ENCODE measurements around the gene DYNLT4. TPM values are rescaled to one million over a fixed set of nuclear protein-coding genes. Genes with fewer than 3 reads are reported as not detected.
A peak's percentile ranks its signal among the peaks of the same experiment; 100 is the strongest.

The DYNLT4 gene
- total and polyA plus RNA-seq, 2 of the 13 experiments (the other 11 are each of a cell fraction or from before 2014, with no cell fraction given), result 0.77 TPM; not detected in 1

DNA sequence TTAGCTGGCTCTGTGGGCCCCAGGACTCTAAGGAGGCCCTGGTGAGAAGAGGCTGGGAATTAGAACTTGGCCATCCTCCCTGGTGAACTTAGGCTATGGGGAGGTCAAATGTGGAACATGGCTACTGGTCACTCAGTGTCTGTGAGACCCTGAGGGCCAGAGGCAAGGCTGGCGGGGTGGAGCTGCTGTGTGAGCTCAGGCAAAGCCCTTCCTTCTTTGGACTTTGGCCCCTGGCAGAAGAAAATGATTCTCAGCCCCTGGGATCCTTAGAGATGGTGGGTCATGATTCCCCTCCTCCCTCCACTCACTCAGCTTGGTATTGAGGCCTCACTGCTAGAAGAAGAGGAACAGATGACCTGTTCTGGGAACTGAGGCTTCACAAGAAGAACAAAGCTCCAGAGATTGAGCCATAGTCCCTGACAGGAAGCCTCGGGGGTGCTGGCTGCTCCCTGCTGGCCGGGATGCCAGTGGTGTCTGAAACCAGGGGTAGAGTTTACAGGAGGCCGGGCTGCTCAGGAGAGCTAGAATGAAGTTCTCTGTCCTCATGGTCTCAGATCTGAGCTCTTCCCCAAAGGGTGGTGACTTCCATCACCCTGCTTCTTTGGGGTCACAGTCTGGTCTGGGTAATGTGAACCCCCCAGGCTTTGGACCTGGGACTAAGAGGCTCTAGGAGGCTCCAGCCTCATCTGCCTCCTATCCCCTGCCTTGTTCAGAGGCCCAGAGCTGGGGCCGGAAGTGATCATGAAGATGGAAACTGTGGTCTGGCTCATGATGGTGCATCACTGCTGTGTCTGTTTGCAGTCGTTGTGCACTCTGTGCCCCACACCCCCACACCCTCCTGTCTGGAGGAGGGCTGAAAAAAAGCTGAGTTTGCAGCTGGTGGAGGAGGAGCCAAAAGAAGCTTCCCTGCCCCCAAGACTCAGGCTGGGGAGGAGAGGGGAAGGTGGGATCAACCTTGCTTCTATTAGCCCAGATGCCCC is 2.1 kb upstream of the DYNLT4 start (continued):
- TF ChIP-seq ZNF879 (CRISPR knock-in tag; IDR thresholded peaks at IDR 0.05), result no peak
- no peak for TF ChIP-seq E2F2 (CRISPR knock-in tag; IDR thresholded peaks at IDR 0.05; ENCODE audit: borderline replicate concordance)
- TF ChIP-seq ZNF761 (CRISPR knock-in tag; conservative IDR thresholded peaks at IDR 0.05), result no peak
- TF ChIP-seq AGO1 (IDR thresholded peaks at IDR 0.05; ENCODE audit: low read depth, low read length, poor library complexity, severe bottlenecking), result no peak
- no peak for TF ChIP-seq HOXA5 (CRISPR knock-in tag; IDR thresholded peaks at IDR 0.05)
- no peak for TF ChIP-seq SCMH1 (CRISPR knock-in tag; IDR thresholded peaks at IDR 0.05; ENCODE audit: borderline replicate concordance)
- TF ChIP-seq SETDB1 (CRISPR knock-in tag; IDR thresholded peaks at IDR 0.05; ENCODE audit: borderline replicate concordance), result no peak
- TF ChIP-seq FOXK2 (IDR thresholded peaks at IDR 0.05), result no peak
- TF ChIP-seq GTF3A (CRISPR knock-in tag; conservative IDR thresholded peaks at IDR 0.05), result no peak
- no peak for TF ChIP-seq GFI1 (CRISPR knock-in tag; IDR thresholded peaks at IDR 0.05; ENCODE audit: borderline replicate concordance)
- 0 out of 2 replicates have a peak, but pooled peaks have one; percentile 7 for TF ChIP-seq ADNP (CRISPR knock-in tag; IDR thresholded peaks at IDR 0.05)
- no peak for TF ChIP-seq ZSCAN29 (CRISPR knock-in tag; conservative IDR thresholded peaks at IDR 0.05)
- no peak for TF ChIP-seq HOXD1 (CRISPR knock-in tag; IDR thresholded peaks at IDR 0.05)
- TF ChIP-seq RFXANK (CRISPR knock-in tag; IDR thresholded peaks at IDR 0.05), result no peak
- no peak for TF ChIP-seq NFKBIZ (CRISPR knock-in tag; IDR thresholded peaks at IDR 0.05)
- TF ChIP-seq PHF8 (CRISPR knock-in tag; IDR thresholded peaks at IDR 0.05), result no peak
- TF ChIP-seq GLI4 (CRISPR knock-in tag; IDR thresholded peaks at IDR 0.05; ENCODE audit: borderline replicate concordance), result 0 out of 2 replicates have a peak, but pooled peaks have one; percentile 26
- no peak for TF ChIP-seq ZNF709 (CRISPR knock-in tag; IDR thresholded peaks at IDR 0.05)
- no peak for TF ChIP-seq TGIF2 (CRISPR knock-in tag; IDR thresholded peaks at IDR 0.05)
- no peak for TF ChIP-seq XBP1 (CRISPR knock-in tag; IDR thresholded peaks at IDR 0.05)
- 0 out of 2 replicates have a peak, but pooled peaks have one; percentile 2 for TF ChIP-seq ZNF629 (CRISPR knock-in tag; conservative IDR thresholded peaks at IDR 0.05)
- no peak; the same call in 2 of the 3 replicates for TF ChIP-seq MXI1 (IDR thresholded peaks at IDR 0.05; ENCODE audit: borderline replicate concordance, low read depth, low read length)
- TF ChIP-seq TEF (CRISPR knock-in tag; IDR thresholded peaks at IDR 0.05), result no peak
- TF ChIP-seq HES4 (CRISPR knock-in tag; IDR thresholded peaks at IDR 0.05; ENCODE audit: borderline replicate concordance), result no peak
